NCI-H1436 treated with DMSO at 0.1 percent for 48 hours (cell line): ENCODE results near the gene KIF25.

Experiments used
- DNase-seq: peaks from one replicate; lab custom pipeline; 2025; lab: John Stamatoyannopoulos, UW

KIF25 gene

DNA sequence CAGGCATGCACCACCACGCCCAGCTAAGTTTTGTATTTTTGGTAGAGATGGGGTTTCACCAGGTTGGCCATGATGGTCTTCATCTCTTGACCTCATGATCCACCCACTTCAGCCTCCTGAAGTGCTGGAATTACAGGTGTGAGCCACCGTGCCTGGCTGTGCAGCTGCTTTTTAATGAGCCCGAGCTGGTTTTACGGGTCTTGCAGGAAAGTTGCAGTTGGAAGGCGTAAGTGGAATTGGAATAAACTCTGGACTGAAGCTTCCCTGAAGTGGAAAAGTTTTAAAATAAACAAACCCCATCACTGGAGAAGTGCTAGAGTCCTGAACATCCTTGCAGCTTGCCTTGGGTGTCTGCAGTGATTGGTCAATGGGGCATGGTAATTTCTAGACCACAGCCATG, 40.4 kb downstream of the KIF25 start:
- no peak for DNase-seq

- no peak for DNase-seq
These were observed 41.2 kb downstream of the KIF25 start for GRCh38 chr6:168038576-168039140.

DNA sequence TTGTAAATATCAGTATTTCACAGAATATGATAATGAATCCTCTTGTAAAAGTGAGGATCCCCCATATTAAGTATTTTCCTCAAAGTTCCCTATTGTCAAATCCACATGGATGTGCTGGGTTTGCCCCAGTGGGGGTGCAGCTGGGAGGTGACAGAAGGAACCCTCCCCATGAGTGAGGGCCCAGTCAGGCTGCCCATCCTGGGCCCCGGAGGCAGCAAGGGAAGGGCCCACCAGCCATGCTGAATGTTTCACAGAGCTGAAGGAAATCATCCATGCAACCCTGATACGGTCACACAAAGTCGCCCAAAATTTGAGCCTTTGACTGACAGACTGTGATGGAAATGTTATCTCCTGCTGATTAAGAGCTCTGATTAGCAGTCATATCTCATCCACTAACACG, 41.8 kb downstream of the KIF25 start:
- DNase-seq, result no peak

GRCh38 chr6:168039849-168040248, 42.4 kb downstream of the KIF25 start:
- no peak for DNase-seq

- no peak for DNase-seq
These were observed 43.5 kb downstream of the KIF25 start for GRCh38 chr6:168040856-168041496.

- DNase-seq, result no peak
These were observed 44.5 kb downstream of the KIF25 start for GRCh38 chr6:168041928-168042327.

- no peak for DNase-seq
These were observed 45.1 kb downstream of the KIF25 start for GRCh38 chr6:168042426-168043192.

DNA sequence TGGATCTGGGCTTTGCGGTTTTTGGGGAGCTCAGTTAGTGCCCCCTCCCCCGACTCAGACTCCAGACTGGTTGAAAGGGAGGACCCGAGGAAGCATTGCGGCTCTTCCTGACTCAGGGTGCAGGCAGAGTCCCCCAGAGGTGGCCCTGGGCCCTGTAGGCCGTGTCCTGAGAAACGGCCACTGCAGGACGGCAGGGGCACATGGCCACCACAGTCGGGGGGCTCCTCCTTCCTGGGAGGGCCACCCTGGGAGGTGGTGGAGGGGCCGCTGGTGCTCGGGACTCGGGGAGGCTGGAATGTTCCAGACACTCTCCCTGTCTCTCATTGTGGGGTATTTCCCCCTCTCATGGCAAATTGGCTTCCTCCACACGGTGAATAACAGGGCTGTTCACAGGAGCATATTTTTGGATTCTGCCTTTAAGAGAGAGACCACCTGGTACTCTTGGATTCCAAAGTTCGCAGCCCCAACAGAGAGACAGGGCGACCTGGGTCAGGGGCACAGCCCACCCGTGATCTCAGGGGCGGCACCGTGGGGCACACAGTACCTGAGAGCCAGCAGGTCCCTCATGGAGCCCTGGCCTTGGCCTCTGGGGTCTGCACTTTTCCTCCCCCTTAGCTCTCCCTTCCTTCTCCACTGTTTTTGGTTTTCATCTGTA, 45.8 kb downstream of the KIF25 start:
- DNase-seq, result no peak

DNA sequence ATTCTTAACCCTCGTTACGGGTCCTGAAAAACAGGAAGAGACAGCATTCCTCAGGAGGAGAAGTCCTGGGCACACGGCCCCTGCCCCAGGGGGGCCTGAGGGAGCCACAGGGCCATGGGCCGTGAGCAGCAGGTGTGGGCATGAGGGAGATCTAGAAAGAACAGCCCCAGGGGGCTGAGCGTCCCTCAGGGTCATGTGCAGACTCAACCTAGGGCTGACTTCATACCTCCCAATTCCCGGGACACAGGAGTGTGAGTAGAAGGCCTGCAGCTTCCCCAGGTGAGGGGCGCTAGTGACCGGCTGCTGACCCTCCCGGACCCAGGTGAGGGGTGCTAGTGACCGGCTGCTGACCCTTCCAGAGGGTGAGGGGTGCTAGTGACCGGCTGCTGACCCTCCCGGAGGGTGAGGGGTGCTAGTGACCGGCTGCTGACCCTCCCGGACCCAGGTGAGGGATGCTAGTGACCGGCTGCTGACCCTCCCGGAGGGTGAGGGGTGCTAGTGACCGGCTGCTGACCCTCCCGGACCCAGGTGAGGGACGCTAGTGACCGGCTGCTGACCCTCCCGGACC, 46.5 kb downstream of the KIF25 start:
- DNase-seq, result no peak

GRCh38 chr6:168044521-168045130, 47.2 kb downstream of the KIF25 start:
- no peak for DNase-seq

- no peak for DNase-seq
These were observed 47.7 kb downstream of the KIF25 start for GRCh38 chr6:168045141-168045691.

DNA sequence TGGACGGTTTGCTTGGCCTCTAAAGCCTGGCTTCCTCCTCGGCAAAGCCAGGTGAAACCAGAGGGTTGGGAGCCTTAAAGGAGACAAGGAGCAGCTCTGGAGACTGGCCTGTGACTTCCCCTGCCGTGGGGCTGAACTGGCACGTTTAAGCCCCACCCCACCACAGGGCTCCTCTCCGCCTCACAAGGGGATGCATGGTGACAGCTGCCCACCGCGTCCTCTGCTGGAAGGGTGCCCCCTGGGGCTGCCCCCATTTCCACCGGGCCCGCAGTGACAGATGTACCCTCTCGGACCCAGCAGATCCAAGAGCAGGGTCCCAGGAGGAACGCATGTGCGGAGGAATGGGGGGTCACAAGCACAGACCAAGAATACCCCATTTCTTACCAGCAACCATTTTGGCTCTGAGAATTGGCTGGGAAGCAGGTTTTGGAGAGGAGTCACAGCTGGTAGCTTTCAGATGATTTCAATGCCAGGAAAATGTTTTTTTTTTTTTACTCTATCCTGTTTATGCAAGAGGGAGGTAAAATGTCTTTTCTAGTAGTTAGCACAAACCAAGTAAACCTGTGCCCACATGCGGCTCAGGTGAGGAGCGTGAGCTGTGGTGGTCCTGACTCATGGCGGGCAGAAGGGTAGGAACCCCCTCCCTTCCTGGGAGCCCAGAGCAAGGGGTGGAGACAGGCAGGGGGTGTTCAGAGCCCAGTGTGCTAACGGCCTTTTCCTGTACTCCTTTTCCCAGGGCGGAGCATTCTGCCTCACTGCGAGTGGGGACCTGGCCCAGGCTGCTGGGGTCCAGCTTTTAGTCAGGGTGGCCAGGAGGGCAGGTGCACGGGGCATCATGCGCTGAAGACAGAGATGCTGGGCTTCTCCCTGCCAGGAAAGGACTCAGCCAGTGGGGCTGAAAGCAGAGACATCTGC, 48.5 kb downstream of the KIF25 start:
- no peak for DNase-seq

- no peak for DNase-seq
These were observed 49.2 kb downstream of the KIF25 start for GRCh38 chr6:168046696-168047095.

GRCh38 chr6:168047841-168048723, 50.6 kb downstream of the KIF25 start:
- DNase-seq, result no peak

DNA sequence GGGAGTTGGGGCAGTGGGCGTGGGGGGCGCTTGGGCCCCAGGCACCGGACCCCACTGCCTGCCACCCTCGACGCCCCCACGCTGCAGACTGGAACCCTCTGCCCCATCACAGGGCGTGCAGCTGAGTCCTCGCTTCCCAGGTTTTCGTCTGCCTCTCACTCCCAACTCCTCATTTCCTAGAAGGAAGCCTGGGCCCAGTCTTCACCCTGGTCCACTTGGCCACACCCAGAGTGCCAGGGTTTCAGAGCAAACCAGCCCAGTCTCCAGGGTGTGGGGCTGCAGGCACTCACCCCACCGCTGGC, 51.2 kb downstream of the KIF25 start:
- no peak for DNase-seq

GRCh38 chr6:168049277-168049676, 51.8 kb downstream of the KIF25 start:
- no peak for DNase-seq

GRCh38 chr6:168049706-168050224, 52.3 kb downstream of the KIF25 start:
- DNase-seq, result no peak

DNA sequence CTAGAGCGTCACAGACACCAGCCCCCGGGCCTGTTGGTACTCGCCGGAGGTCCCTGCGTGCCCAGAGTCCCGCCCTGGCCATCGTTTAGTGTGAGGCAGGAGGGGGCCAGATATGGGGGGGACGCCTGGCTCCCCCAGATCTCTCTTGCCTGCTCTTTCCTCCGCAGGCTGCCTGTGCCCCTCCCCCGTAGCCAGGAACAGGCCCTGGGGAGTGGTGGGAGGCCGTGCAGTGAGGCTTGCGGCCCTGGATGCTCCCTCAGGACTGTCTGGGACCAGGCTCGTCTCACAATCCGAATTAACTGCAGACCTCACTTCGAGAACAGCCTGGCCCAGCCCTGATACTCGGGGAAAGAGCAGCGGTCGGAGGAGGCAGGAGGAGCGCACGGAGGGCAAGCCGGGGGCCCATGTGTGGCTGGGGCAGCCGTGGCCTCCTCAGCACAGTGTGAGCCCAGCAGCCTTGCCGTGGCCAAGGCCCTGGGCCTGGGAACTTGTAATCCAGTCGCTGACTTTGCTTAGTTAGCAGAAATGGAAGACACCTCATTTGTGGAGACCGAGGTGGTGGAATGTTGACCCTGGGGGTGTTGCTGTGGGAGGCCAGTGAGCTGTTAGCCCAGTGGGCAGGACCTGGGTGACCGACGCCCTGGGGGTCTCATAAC, 52.9 kb downstream of the KIF25 start:
- no peak for DNase-seq
